ENCODE measurements around the gene SREBF2.

Gene SREBF2

DNA sequence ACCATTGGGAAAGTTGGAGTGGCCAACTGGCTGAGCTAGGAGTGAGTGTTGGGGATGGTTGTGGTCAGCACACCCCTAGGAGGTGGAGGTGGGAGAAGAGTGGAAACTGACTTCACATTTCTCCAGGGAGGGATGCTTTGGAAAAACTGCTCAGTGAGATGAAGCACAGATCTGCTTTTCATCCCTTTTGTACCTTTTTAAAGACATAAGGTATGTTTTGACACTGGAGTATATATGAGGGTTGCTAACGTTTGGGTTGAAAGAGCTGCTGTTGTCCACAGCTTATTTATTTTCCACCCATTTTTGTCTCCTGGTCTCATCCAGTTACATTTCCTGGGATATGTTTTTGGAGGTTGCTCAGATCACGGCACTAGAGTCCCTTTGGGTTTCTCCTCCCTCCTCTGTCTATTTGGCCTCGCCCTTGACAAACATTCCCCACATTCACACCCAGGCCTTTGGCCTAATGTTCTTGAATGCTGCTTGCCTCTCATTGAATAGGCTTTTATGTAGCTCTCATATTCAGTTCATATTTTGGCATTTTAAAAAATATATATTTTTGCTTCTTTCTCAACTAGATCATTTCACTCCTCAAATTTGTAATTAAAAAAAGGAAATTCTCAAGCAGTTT lies 8.3 kb downstream of the SREBF2 start:
- peak overlapping the region in 1 of 2 donors; percentile 10 for H3K4me3 ChIP-seq (ENCODE audit: low read length in 2 of 2)

DNA sequence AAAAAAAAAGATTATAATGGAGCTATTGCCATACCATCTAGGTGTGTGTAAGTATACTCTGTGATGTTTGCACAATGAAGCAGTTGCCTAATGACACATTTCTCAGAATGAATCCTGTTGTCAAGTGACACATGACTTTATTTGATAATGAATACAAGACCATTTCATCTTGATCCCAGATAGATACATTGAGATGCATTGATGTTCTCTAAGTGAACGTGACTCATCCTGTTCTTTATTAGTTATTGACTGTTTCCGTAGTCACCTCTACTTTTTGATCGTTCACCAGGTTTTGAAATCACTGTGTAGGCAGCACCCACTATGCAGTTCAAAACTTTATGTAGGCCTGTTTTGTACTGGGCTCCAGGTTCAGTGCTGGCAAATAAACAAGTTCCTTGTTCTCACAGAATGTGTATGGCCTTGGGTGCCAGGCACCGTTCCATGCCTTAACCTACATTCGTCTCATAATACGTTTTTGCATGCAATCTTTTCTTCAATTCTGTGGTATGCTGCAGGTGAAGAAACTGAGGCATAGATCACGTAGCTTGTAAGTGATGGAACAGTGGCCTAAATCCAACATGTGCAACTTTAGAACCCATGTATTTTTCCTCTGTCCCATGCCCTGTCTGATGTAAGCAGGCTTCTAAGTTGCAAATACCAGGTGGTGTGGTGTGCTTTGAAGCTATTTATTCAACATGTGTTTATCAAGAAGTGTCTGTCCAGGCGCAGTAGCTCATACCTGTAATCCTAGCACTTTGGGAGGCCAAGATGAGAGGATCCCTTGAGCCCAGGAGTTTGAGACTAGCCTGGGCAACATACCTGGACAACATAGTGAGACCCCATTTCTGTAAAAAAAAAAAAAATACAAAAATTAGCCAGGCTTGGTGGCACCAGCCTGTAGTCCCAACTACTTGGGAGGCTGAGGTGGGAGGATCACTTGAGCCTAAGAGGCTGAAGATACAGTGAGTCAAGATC lies 10.4 kb downstream of the SREBF2 start:
- peaks cover 42 to 78% of the 10 kb centered on the region in 2 donors for H3K4me1 ChIP-seq (ENCODE audit: control insufficient read depth in 2 of 2, insufficient read depth in 2 of 2, low read length in 2 of 2)
- H3K9ac ChIP-seq (ENCODE audit: low read depth in 1 of 2, low read length in 2 of 2) = peak overlapping the region in 1 of 2 donors; percentile 41
- no peaks in the 10 kb centered on the region for H3K27me3 ChIP-seq (ENCODE audit: control insufficient read depth in 2 of 2, insufficient read depth in 2 of 2, low read length in 2 of 2)
- H3K9me3 ChIP-seq (ENCODE audit: control insufficient read depth in 2 of 2, low read length in 2 of 2) = no peaks in the 10 kb centered on the region
- peak overlapping the region; percentile 73 to 82 for H3K27ac ChIP-seq (ENCODE audit: low read depth in 2 of 2, low read length in 2 of 2)
- H3K4me3 ChIP-seq (ENCODE audit: low read length in 2 of 2) = no peak overlapping the region
- H3K36me3 ChIP-seq (ENCODE audit: control insufficient read depth in 2 of 2, insufficient read depth in 2 of 2, low read length in 2 of 2) = peaks cover 0 to 3% of the 10 kb centered on the region in 2 donors

More for the DNA sequence above, 8.3 kb downstream of the SREBF2 start:
- Histone ChIP-seq H3K9ac (ENCODE audit: low read depth in 1 of 2, low read length in 2 of 2) (peak overlapping the region; percentile 1 to 25), H3K36me3 (ENCODE audit: control insufficient read depth in 2 of 2, insufficient read depth in 2 of 2, low read length in 2 of 2) (peaks cover 5 to 10% of the 10 kb centered on the region in 2 donors), H3K4me1 (ENCODE audit: control insufficient read depth in 2 of 2, insufficient read depth in 2 of 2, low read length in 2 of 2) (peaks cover 38 to 68% of the 10 kb centered on the region in 2 donors), H3K27ac (ENCODE audit: low read depth in 2 of 2, low read length in 2 of 2) (peak overlapping the region; percentile 73 to 82), H3K9me3 (ENCODE audit: control insufficient read depth in 2 of 2, low read length in 2 of 2) (no peaks in the 10 kb centered on the region), H3K27me3 (ENCODE audit: control insufficient read depth in 2 of 2, insufficient read depth in 2 of 2, low read length in 2 of 2) (no peaks in the 10 kb centered on the region)

DNA sequence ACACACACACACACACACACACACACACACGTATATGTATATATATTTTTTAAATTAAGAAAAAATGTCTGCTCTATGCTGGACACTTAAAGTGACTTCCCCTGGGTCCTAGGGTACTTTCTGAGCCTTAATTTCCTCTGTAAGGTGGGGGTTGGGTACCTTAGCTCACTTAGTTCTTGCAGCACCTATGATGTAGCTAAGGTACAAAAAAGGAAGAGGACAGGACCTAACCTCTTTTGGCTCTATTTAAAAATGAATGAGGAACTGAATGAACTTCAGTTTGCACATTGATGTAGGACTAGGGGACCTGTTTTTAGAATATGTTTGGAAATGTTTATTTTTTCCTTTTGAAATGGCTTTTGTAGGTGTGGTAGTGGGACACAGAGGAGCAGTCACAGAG lies 11.1 kb downstream of the SREBF2 start:
- peaks cover 0 to 3% of the 10 kb centered on the region in 2 donors for H3K36me3 ChIP-seq (ENCODE audit: control insufficient read depth in 2 of 2, insufficient read depth in 2 of 2, low read length in 2 of 2)
- H3K4me1 ChIP-seq (ENCODE audit: control insufficient read depth in 2 of 2, insufficient read depth in 2 of 2, low read length in 2 of 2) = peaks cover 48 to 81% of the 10 kb centered on the region in 2 donors
- H3K27ac ChIP-seq (ENCODE audit: low read depth in 2 of 2, low read length in 2 of 2) = peak overlapping the region in 1 of 2 donors; percentile 4
- no peaks in the 10 kb centered on the region for H3K9me3 ChIP-seq (ENCODE audit: control insufficient read depth in 2 of 2, low read length in 2 of 2)
- H3K27me3 ChIP-seq (ENCODE audit: control insufficient read depth in 2 of 2, insufficient read depth in 2 of 2, low read length in 2 of 2) = no peaks in the 10 kb centered on the region
- no peak overlapping the region for H3K4me3 ChIP-seq (ENCODE audit: low read length in 2 of 2)
- H3K9ac ChIP-seq (ENCODE audit: low read depth in 1 of 2, low read length in 2 of 2) = peak overlapping the region in 1 of 2 donors; percentile 41

DNA sequence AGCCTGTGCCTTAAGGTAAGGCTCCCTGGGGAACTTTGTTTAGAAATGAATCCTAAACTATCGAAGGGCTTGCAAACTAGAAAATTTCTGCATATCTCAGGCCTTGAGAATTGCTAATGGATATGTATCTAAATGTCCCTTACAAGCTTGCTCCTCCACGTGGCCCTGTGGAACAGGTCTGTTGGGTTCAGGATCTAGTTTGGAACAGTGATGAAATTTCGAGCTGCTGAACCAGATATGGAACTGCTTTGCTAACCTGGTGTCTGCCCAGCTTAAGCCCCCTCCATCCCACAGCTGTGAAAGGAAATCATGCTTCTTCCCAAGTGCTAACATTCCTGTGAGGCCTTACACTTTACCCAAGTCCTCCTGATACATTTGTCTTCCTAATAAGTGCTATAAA lies 11.6 kb downstream of the SREBF2 start:
- Histone ChIP-seq H3K4me1 (ENCODE audit: control insufficient read depth in 2 of 2, insufficient read depth in 2 of 2, low read length in 2 of 2) (peaks cover 48 to 79% of the 10 kb centered on the region in 2 donors), H3K9ac (ENCODE audit: low read depth in 1 of 2, low read length in 2 of 2) (no peak overlapping the region)

DNA sequence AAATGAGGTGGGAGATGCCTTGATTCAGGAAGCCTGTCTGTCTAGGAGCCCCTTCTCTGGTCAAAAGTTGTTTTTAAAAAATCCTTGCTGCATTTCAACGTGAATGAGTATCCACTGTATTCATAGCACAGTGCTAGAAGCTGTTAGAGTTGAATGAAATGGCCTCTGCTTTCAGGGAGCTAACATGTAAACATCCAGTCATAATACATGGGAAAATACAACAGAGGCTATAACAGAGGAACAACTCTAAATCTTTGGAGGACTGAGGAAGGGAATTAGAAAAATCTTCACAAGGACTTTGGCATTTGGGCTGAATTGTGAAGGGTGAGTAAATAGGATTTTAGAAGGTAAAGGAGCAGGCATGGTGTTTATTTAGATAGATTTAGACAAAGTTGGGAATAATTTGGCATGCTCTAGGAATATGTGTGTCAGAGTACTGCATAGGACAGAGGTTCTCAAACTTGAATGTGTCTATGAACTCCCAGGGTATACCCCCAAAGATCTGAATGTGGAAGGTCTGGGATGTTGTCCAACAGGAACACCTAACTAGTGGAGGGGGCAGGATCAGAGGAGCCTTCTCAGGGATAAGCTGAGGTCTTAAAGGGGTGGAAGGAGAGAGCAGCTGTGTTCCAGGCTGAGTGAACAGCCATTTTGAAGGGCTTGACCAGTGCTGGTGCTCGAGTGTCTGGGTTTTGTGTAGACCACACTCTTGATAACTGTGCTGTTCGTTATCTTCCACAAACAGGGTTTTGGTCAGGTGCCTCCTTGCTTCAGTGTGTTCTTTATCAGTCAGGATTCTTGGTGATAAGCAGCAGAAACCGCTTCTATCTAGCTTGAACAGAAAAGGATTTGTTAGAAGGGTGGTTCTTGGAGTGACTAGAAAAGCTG lies 12.7 kb downstream of the SREBF2 start:
- peaks cover 43 to 73% of the 10 kb centered on the region in 2 donors for H3K4me1 ChIP-seq (ENCODE audit: control insufficient read depth in 2 of 2, insufficient read depth in 2 of 2, low read length in 2 of 2)
- no peaks in the 10 kb centered on the region for H3K36me3 ChIP-seq (ENCODE audit: control insufficient read depth in 2 of 2, insufficient read depth in 2 of 2, low read length in 2 of 2)
- peak overlapping the region; percentile 2 to 14 for H3K27ac ChIP-seq (ENCODE audit: low read depth in 2 of 2, low read length in 2 of 2)
- H3K27me3 ChIP-seq (ENCODE audit: control insufficient read depth in 2 of 2, insufficient read depth in 2 of 2, low read length in 2 of 2) = no peaks in the 10 kb centered on the region
- H3K9ac ChIP-seq (ENCODE audit: low read depth in 1 of 2, low read length in 2 of 2) = peak overlapping the region; percentile 0 to 36
- no peak overlapping the region for H3K4me3 ChIP-seq (ENCODE audit: low read length in 2 of 2)
- no peaks in the 10 kb centered on the region for H3K9me3 ChIP-seq (ENCODE audit: control insufficient read depth in 2 of 2, low read length in 2 of 2)

More for the DNA sequence above, 11.6 kb downstream of the SREBF2 start:
- peaks cover 0 to 1% of the 10 kb centered on the region in 2 donors for H3K36me3 ChIP-seq (ENCODE audit: control insufficient read depth in 2 of 2, insufficient read depth in 2 of 2, low read length in 2 of 2)
- H3K27me3 ChIP-seq (ENCODE audit: control insufficient read depth in 2 of 2, insufficient read depth in 2 of 2, low read length in 2 of 2) = no peaks in the 10 kb centered on the region
- H3K9me3 ChIP-seq (ENCODE audit: control insufficient read depth in 2 of 2, low read length in 2 of 2) = no peaks in the 10 kb centered on the region
- H3K4me3 ChIP-seq (ENCODE audit: low read length in 2 of 2) = no peak overlapping the region
- H3K27ac ChIP-seq (ENCODE audit: low read depth in 2 of 2, low read length in 2 of 2) = peak overlapping the region; percentile 4 to 20

DNA sequence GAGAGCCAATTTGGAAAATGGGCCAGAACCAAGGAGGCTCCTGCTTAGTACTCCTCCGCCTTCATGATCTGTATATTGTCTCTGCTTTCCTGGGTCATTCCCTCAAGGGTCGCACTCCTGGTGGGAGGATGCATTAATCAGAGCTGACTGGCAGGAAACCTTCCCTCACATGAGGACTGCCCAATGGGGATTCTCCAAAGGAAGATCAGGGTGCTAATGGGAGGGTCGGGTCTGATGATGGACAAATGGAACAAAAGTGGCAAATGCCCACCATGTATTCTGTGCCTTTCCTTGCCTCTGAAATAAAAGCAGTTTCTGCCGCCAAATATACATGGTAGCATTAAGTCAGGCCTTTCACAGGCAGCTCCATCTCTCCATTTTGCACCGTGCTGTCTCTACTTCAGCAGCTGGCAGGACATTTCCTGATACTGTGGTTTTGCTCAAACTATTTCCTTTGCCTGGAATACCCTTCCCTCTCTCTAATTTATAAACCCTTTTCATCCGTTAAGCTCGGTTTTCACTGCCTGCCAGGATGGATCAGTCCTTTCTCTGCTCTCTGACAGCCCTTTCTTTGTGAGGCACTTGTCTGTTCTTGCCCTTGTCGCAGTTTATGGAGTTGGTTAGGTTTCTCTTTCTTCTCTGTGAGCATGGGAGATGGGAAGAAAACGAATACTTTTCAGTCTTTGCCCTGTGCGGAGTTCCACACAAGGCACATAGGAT lies 13.5 kb downstream of the SREBF2 start:
- Histone ChIP-seq H3K4me1 (ENCODE audit: control insufficient read depth in 2 of 2, insufficient read depth in 2 of 2, low read length in 2 of 2) (peaks cover 38 to 65% of the 10 kb centered on the region in 2 donors), H3K27ac (ENCODE audit: low read depth in 2 of 2, low read length in 2 of 2) (peak overlapping the region in 1 of 2 donors; percentile 2), H3K9ac (ENCODE audit: low read depth in 1 of 2, low read length in 2 of 2) (no peak overlapping the region)

DNA sequence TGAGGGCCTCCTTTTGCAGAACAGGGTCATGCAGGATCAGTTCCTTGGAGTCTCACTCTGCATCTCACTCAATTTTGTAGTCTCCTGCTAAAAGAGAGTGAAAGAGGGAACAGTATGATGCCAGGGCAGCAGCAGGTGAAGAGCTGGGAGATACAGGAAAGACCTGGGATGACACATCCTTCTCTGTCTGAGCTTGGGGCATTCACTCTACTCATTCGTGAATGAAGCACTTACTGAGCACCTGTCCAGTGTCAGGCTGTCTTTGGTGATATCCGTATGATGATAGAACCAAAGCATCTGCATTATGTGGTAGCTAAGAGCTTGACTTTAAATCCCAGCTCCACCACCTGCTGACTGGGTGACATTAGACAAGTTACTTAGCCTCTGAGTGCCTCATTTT lies 14.4 kb downstream of the SREBF2 start:
- Histone ChIP-seq H3K27ac (ENCODE audit: low read depth in 2 of 2, low read length in 2 of 2) (peak overlapping the region in 1 of 2 donors; percentile 27), H3K4me1 (ENCODE audit: control insufficient read depth in 2 of 2, insufficient read depth in 2 of 2, low read length in 2 of 2) (peaks cover 35 to 57% of the 10 kb centered on the region in 2 donors)

More for the DNA sequence above, 13.5 kb downstream of the SREBF2 start:
- Histone ChIP-seq H3K9me3 (ENCODE audit: control insufficient read depth in 2 of 2, low read length in 2 of 2) (no peaks in the 10 kb centered on the region), H3K27me3 (ENCODE audit: control insufficient read depth in 2 of 2, insufficient read depth in 2 of 2, low read length in 2 of 2) (no peaks in the 10 kb centered on the region), H3K36me3 (ENCODE audit: control insufficient read depth in 2 of 2, insufficient read depth in 2 of 2, low read length in 2 of 2) (no peaks in the 10 kb centered on the region), H3K4me3 (ENCODE audit: low read length in 2 of 2) (no peak overlapping the region)

DNA sequence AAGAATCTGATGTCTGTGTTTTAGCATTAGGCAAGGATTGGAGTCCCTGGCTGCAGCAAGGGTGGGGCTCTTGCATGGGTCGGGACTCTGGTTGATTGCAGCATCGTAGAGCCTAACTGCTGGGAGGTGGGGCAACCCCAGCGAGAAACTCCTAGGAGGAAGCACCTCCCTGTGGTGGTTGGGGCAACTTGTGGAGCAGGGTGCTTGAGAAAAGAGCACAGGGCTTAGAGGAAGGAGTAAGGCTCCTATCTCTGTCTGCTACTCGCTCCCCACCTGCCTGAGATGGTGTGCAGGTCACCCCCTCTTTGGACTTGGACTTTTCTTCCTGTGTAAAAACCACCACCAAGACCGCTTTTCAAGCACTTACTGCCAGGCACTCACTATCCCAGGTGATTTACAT lies 15.6 kb downstream of the SREBF2 start:
- peaks cover 27 to 46% of the 10 kb centered on the region in 2 donors for H3K4me1 ChIP-seq (ENCODE audit: control insufficient read depth in 2 of 2, insufficient read depth in 2 of 2, low read length in 2 of 2)
- no peak overlapping the region for H3K4me3 ChIP-seq (ENCODE audit: low read length in 2 of 2)
- no peaks in the 10 kb centered on the region for H3K27me3 ChIP-seq (ENCODE audit: control insufficient read depth in 2 of 2, insufficient read depth in 2 of 2, low read length in 2 of 2)
- H3K9ac ChIP-seq (ENCODE audit: low read depth in 1 of 2, low read length in 2 of 2) = peak overlapping the region; percentile 32 to 47
- H3K36me3 ChIP-seq (ENCODE audit: control insufficient read depth in 2 of 2, insufficient read depth in 2 of 2, low read length in 2 of 2) = peaks cover 0 to 3% of the 10 kb centered on the region in 2 donors
- H3K27ac ChIP-seq (ENCODE audit: low read depth in 2 of 2, low read length in 2 of 2) = peak overlapping the region; percentile 72 to 87
- no peaks in the 10 kb centered on the region for H3K9me3 ChIP-seq (ENCODE audit: control insufficient read depth in 2 of 2, low read length in 2 of 2)

More for the DNA sequence above, 14.4 kb downstream of the SREBF2 start:
- no peaks in the 10 kb centered on the region for H3K36me3 ChIP-seq (ENCODE audit: control insufficient read depth in 2 of 2, insufficient read depth in 2 of 2, low read length in 2 of 2)
- H3K9me3 ChIP-seq (ENCODE audit: control insufficient read depth in 2 of 2, low read length in 2 of 2) = no peaks in the 10 kb centered on the region
- no peak overlapping the region for H3K9ac ChIP-seq (ENCODE audit: low read depth in 1 of 2, low read length in 2 of 2)
- H3K27me3 ChIP-seq (ENCODE audit: control insufficient read depth in 2 of 2, insufficient read depth in 2 of 2, low read length in 2 of 2) = no peaks in the 10 kb centered on the region
- H3K4me3 ChIP-seq (ENCODE audit: low read length in 2 of 2) = no peak overlapping the region

DNA sequence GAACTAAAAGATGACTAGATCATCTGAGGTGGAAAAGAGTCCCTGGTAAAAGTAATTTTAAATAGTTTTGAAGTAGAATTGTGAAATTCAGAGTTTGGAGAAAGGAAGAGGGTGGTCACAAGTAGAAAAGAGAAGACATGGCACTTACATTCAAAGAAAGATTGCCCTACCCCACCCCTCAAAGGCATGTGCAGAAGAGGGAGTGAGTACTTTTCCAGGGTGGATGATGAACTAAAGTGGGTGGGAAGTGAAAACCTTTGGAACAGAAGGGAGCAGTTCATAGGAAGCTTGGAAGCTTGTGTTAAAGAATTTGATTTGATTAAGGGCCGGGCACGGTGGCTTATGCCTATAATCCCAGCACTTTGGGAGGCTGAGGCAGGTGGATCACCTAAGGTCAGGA lies 23.6 kb downstream of the SREBF2 start:
- peaks cover 15 to 21% of the 10 kb centered on the region in 2 donors for H3K4me1 ChIP-seq (ENCODE audit: control insufficient read depth in 2 of 2, insufficient read depth in 2 of 2, low read length in 2 of 2)
- no peaks in the 10 kb centered on the region for H3K9me3 ChIP-seq (ENCODE audit: control insufficient read depth in 2 of 2, low read length in 2 of 2)
- H3K36me3 ChIP-seq (ENCODE audit: control insufficient read depth in 2 of 2, insufficient read depth in 2 of 2, low read length in 2 of 2) = peaks cover 0 to 3% of the 10 kb centered on the region in 2 donors
- no peaks in the 10 kb centered on the region for H3K27me3 ChIP-seq (ENCODE audit: control insufficient read depth in 2 of 2, insufficient read depth in 2 of 2, low read length in 2 of 2)
- no peak overlapping the region for H3K9ac ChIP-seq (ENCODE audit: low read depth in 1 of 2, low read length in 2 of 2)
- H3K27ac ChIP-seq (ENCODE audit: low read depth in 2 of 2, low read length in 2 of 2) = peak overlapping the region; percentile 53 to 80
- H3K4me3 ChIP-seq (ENCODE audit: low read length in 2 of 2) = no peak overlapping the region

All from mucosa of rectum (tissue), 2 donors.